Esophagus muscularis mucosa (tissue), 4 donors: ENCODE measurements around the gene CEP57. TPM values are rescaled to one million over a fixed set of nuclear protein-coding genes. Genes with fewer than 3 reads are reported as not detected.

Source experiments
- DNase-seq: peaks from one replicate; pipeline ENCODE4 v3.0.0-alpha.2; 2017; ENCODE audit errors: extremely low spot score
- H3K27ac ChIP-seq, 4 donors: fragments of 200-600 bp; sonication (generic); replicated peaks in 1 of 4; 1 replicate in 3 of 4; 2 replicates in 1 of 4; pipeline ENCODE4 v1.5.1; 2016 to 2019; ENCODE audit warnings: mild to moderate bottlenecking in 1 of 4
- H3K27me3 ChIP-seq, 4 donors: fragments of 200-600 bp; sonication (generic); one replicate each; pipeline versions ENCODE4 v1.5.1 to v1.6.0; 2016 to 2019
- H3K36me3 ChIP-seq, 4 donors: fragments of 200-600 bp; sonication (generic); one replicate each; pipeline ENCODE4 v1.5.1; 2016 to 2019
- H3K4me1 ChIP-seq, 4 donors: fragments of 200-600 bp; sonication (generic); one replicate each; pipeline ENCODE4 v1.5.1; 2016 to 2019
- H3K4me3 ChIP-seq, 4 donors: fragments of 200-600 bp; sonication (generic); 1 replicate in 2 of 4; 2 replicates in 2 of 4; pipeline ENCODE4 v1.5.1; 2016 to 2019; ENCODE audit warnings: mild to moderate bottlenecking in 4 of 4, moderate library complexity in 1 of 4
- H3K9me3 ChIP-seq, 4 donors: fragments of 200-600 bp; sonication (generic); 1 replicate in 3 of 4; 2 replicates in 1 of 4; pipeline ENCODE4 v1.5.1; 2016 to 2019
- CTCF ChIP-seq, 3 experiments: fragments of 200-600 bp in 2 of 3; fragments of 450-650 bp in 1 of 3; sonication (generic) in 2 of 3; IDR thresholded peaks; one replicate each; pipeline ENCODE4 v1.5.1; 2017 to 2019; ENCODE audit warnings: antibody characterized with exemption in 3 of 3, mild to moderate bottlenecking in 2 of 3, moderate library complexity in 1 of 3
- EP300 ChIP-seq: sonication (generic); formaldehyde crosslinking; IDR thresholded peaks from one replicate; pipeline ENCODE4 v1.6.1; 2017; ENCODE audit warnings: antibody characterized with exemption
- POLR2A ChIP-seq: fragments of 450-650 bp; IDR thresholded peaks from one replicate; pipeline ENCODE4 v1.6.1; 2017; ENCODE audit warnings: antibody characterized with exemption, moderate library complexity, mild to moderate bottlenecking, low read depth
- POLR2AphosphoS5 ChIP-seq, 2 donors: sonication (generic); formaldehyde crosslinking; IDR thresholded peaks; one replicate each; pipeline ENCODE4 v1.6.1; 2017; ENCODE audit warnings: antibody characterized with exemption in 2 of 2
- WGBS: methylation state at CpG from one replicate; pipeline ENCODE4 v1.1.5; 2018; 5-methylcytosine and 5-hydroxymethylcytosine counted together
- intact Hi-C: fragments of 100-400 bp; cut with DNase I; formaldehyde crosslinking; loops from one replicate; pipeline ENCODE4 v1.15.1; 2023
- total RNA-seq, 4 donors: library from RNA; depleted of rRNA; stranded (reverse); fragments of >200 nt; gene quantifications; one replicate each; pipeline versions ENCODE4 v1.1.0 to v1.2.1, GENCODE V29; 2016

The CEP57 gene
- total RNA-seq, 4 donors from 2014 or later: 22.9 to 46.9 (median 23.9) TPM

GRCh38 chr11:95835351-95835750 is 45.1 kb downstream of the CEP57 start:
- no peak for DNase-seq
- Histone ChIP-seq H3K27me3 (no peaks in the 10 kb centered on the region), H3K4me3 (no peak overlapping the region), H3K36me3 (peaks cover 4 to 91% (median 53%) of the 10 kb centered on the region in 4 donors), H3K9me3 (no peaks in the 10 kb centered on the region), H3K4me1 (peaks cover 4 to 9% (median 8%) of the 10 kb centered on the region in 4 donors), H3K27ac (no peak overlapping the region)
- intact Hi-C loops: loop anchor here (5.0 kb wide), 2 partner anchors 507 to 552 kb away; partner anchors contain the start of genes CCDC82 and MAML2
- TF ChIP-seq POLR2AphosphoS5 (IDR thresholded peaks at IDR 0.05) (no peak), CTCF (IDR thresholded peaks at IDR 0.05) (no peak), EP300 (no peak), POLR2A (no peak)
- WGBS: 30% methylated on average over 3 of the region's 3 CpGs

GRCh38 chr11:95835768-95836488 is 45.6 kb downstream of the CEP57 start:
- intact Hi-C loops: loop anchor here (2.0 to 5.0 kb wide), 3 partner anchors 506 to 591 kb away; partner anchors contain the start of genes CCDC82 and MAML2
- TF ChIP-seq EP300 (no peak), CTCF (IDR thresholded peaks at IDR 0.05) (peak; percentile 77 to 91 (median 90)), POLR2A (no peak), POLR2AphosphoS5 (IDR thresholded peaks at IDR 0.05) (peak in 1 of 2 donors; percentile 72)
- peak overlapping the region in 2 of 4 donors; percentile 7 to 24 for H3K27ac ChIP-seq

GRCh38 chr11:95845167-95845566 is 54.9 kb downstream of the CEP57 start:
- no peak for DNase-seq
- Histone ChIP-seq H3K36me3 (peaks cover 0 to 58% (median 34%) of the 10 kb centered on the region in 4 donors), H3K4me3 (no peak overlapping the region), H3K27me3 (no peaks in the 10 kb centered on the region), H3K9me3 (no peaks in the 10 kb centered on the region), H3K4me1 (peaks cover 0 to 15% (median 9%) of the 10 kb centered on the region in 4 donors), H3K27ac (no peak overlapping the region)
- no peak for TF ChIP-seq POLR2A
- no peak for TF ChIP-seq POLR2AphosphoS5 (IDR thresholded peaks at IDR 0.05)
- TF ChIP-seq CTCF (IDR thresholded peaks at IDR 0.05): no peak
- TF ChIP-seq EP300: no peak
- WGBS: 97% methylated on average over 1 of the region's 1 CpG
- intact Hi-C loops: loop anchor here (10.0 kb wide), 2 partner anchors 80 to 170 kb away; partner anchors contain the start of gene MTMR2

More at GRCh38 chr11:95835768-95836488, 45.6 kb downstream of the CEP57 start:
- Histone ChIP-seq H3K4me1 (peaks cover 4 to 9% (median 8%) of the 10 kb centered on the region in 4 donors), H3K4me3 (no peak overlapping the region), H3K36me3 (peaks cover 4 to 90% (median 54%) of the 10 kb centered on the region in 4 donors), H3K27me3 (no peaks in the 10 kb centered on the region), H3K9me3 (no peaks in the 10 kb centered on the region)
- 11% methylated on average over 3 of the region's 3 CpGs for WGBS
- peak; percentile 92 for DNase-seq

- no peak for DNase-seq
- Histone ChIP-seq H3K9me3 (no peaks in the 10 kb centered on the region), H3K36me3 (peaks cover 0 to 46% (median 29%) of the 10 kb centered on the region in 4 donors), H3K4me1 (peaks cover 0 to 18% (median 9%) of the 10 kb centered on the region in 4 donors), H3K27me3 (no peaks in the 10 kb centered on the region), H3K27ac (peak overlapping the region; percentile 22 to 66 (median 34)), H3K4me3 (no peak overlapping the region)
- intact Hi-C loops: loop anchor here (10.0 kb wide), 2 partner anchors 76 to 166 kb away; partner anchors contain the start of gene MTMR2
- 61% methylated on average over 6 of the region's 6 CpGs for WGBS
- TF ChIP-seq POLR2AphosphoS5 (IDR thresholded peaks at IDR 0.05) (no peak), CTCF (IDR thresholded peaks at IDR 0.05) (peak; percentile 51 to 65 (median 58)), POLR2A (no peak)
These were observed 59.0 kb downstream of the CEP57 start for GRCh38 chr11:95849087-95849825.
